GM23338 (cell line): Measurements from ENCODE around the gene CIDEB. TPM values are rescaled to one million over a fixed set of nuclear protein-coding genes. Genes with fewer than 3 reads are reported as not detected.
"Not testable (repeated sequence)": the region's sequence is repeated elsewhere in the genome, so short reads cannot be mapped to it uniquely, and the experiment has no call there.

Experiments used
- ATAC-seq: fragments of 200-7000 bp; cut with Tn5 transposase; 3 replicates; pipeline ENCODE4 v1.9.1; 2020
- DNase-seq: peaks from one replicate; pipeline ENCODE4 v3.0.0-alpha.2; 2015; ENCODE audit warnings: low spot score
- H2AFZ ChIP-seq: fragments of 200-600 bp; sonication (generic); 2 replicates; pipeline ENCODE4 v1.8.0; 2016; ENCODE audit warnings: antibody characterized with exemption, mild to moderate bottlenecking, moderate library complexity
- H3F3A ChIP-seq: fragments of 200-600 bp; sonication (generic); replicated peaks from 2 replicates; pipeline ENCODE4 v1.8.0; 2017; ENCODE audit warnings: antibody characterized with exemption, mixed run types, low read depth
- H3K27ac ChIP-seq: fragments of 200-600 bp; sonication (generic); 2 replicates; pipeline ENCODE4 v1.6.1; 2016; ENCODE audit warnings: low read depth
- H3K27me3 ChIP-seq: fragments of 200-600 bp; sonication (generic); 2 replicates; pipeline ENCODE4 v1.8.0; 2016; ENCODE audit warnings: mild to moderate bottlenecking, mixed run types, moderate library complexity; ENCODE audit not compliant: insufficient read depth
- H3K36me3 ChIP-seq: fragments of 200-600 bp; sonication (generic); 2 replicates; pipeline ENCODE4 v1.8.0; 2016; ENCODE audit warnings: mild to moderate bottlenecking; ENCODE audit not compliant: insufficient read depth
- H3K4me1 ChIP-seq: fragments of 200-600 bp; sonication (generic); 2 replicates; pipeline ENCODE4 v1.8.0; 2016; ENCODE audit warnings: mild to moderate bottlenecking, moderate library complexity; ENCODE audit not compliant: insufficient read depth
- H3K4me2 ChIP-seq: fragments of 200-600 bp; sonication (generic); 2 replicates; pipeline ENCODE4 v1.7.1; 2017; ENCODE audit warnings: mixed run types
- H3K4me3 ChIP-seq: fragments of 200-600 bp; sonication (generic); 2 replicates; pipeline ENCODE4 v1.6.1; 2016; ENCODE audit warnings: mixed run types
- H3K79me2 ChIP-seq: fragments of 200-600 bp; sonication (generic); replicated peaks from 2 replicates; pipeline ENCODE4 v1.8.0; 2017; ENCODE audit warnings: mild to moderate bottlenecking; ENCODE audit not compliant: insufficient read depth
- H3K9me2 ChIP-seq: fragments of 200-600 bp; sonication (generic); 2 replicates; pipeline ENCODE4 v1.8.0; 2017; ENCODE audit not compliant: insufficient read depth
- H4K20me1 ChIP-seq: fragments of 200-600 bp; sonication (generic); replicated peaks from 2 replicates; pipeline ENCODE4 v1.8.0; 2017; ENCODE audit warnings: mild to moderate bottlenecking; ENCODE audit not compliant: insufficient read depth
- H3K27ac Mint-ChIP-seq: 2 replicates; pipeline ENCODE4 v1.8.0; 2020; ENCODE audit warnings: inconsistent platforms, mild to moderate bottlenecking, moderate library complexity, mixed read lengths
- H3K27me3 Mint-ChIP-seq: 3 replicates; pipeline ENCODE4 v1.8.0; 2022; ENCODE audit warnings: low read depth, mild to moderate bottlenecking, moderate library complexity, mixed read lengths, inconsistent platforms; ENCODE audit not compliant: insufficient read depth, poor library complexity
- H3K36me3 Mint-ChIP-seq: 3 replicates; pipeline ENCODE4 v1.8.0; 2021; ENCODE audit warnings: low read depth, mild to moderate bottlenecking, inconsistent platforms, moderate library complexity, mixed read lengths
- H3K4me1 Mint-ChIP-seq: 3 replicates; pipeline ENCODE4 v1.8.0; 2020; ENCODE audit warnings: mild to moderate bottlenecking, inconsistent platforms, mixed read lengths
- H3K4me3 Mint-ChIP-seq: 3 replicates; pipeline ENCODE4 v1.8.0; 2021; ENCODE audit warnings: moderate library complexity, mild to moderate bottlenecking, inconsistent platforms, mixed read lengths
- H3K9me3 Mint-ChIP-seq: 3 replicates; pipeline ENCODE4 v1.8.0; 2020; ENCODE audit warnings: moderate library complexity, mild to moderate bottlenecking, inconsistent platforms, mixed read lengths
- EZH2 ChIP-seq: fragments of 200-600 bp; sonication (generic); IDR thresholded peaks from one replicate; pipeline ENCODE4 v1.8.0; 2017; ENCODE audit warnings: antibody characterized with exemption, mild to moderate bottlenecking, low read depth; ENCODE audit not compliant: unreplicated experiment
- EZH2phosphoT487 ChIP-seq: fragments of 200-600 bp; sonication (generic); IDR thresholded peaks from one replicate; pipeline ENCODE4 v1.8.1; 2018; ENCODE audit warnings: antibody characterized with exemption; ENCODE audit not compliant: unreplicated experiment
- NANOG ChIP-seq: IDR thresholded peaks from 2 replicates; pipeline ENCODE4 v1.6.1; 2016; ENCODE audit warnings: antibody characterized with exemption, borderline replicate concordance
- POLR2AphosphoS5 ChIP-seq: IDR thresholded peaks from 2 replicates; pipeline ENCODE4 v1.6.1; 2016; ENCODE audit warnings: antibody characterized with exemption, low read depth
- polyA plus RNA-seq: library from polyadenylated mRNA; unstranded; fragments of >200 nt; fragmentation: Nextera tagmentation; extraction: Ambion mirVana; gene quantifications from 2 replicates; pipeline ENCODE4 v1.2.1, GENCODE V29; 2016
- total RNA-seq: library from RNA; depleted of rRNA; stranded (reverse); fragments of >200 nt; shearing (Covaris generic); gene quantifications from 2 replicates; pipeline ENCODE4 v1.2.3, GENCODE V29; 2014
- TF ChIP-seq, protein P1 (sequence below): IDR thresholded peaks from one replicate; pipeline ENCODE4 v1.6.1; 2018; ENCODE audit warnings: antibody characterized with exemption; ENCODE audit not compliant: unreplicated experiment
- TF ChIP-seq, protein P2 (sequence below): fragments of 250-450 bp; sonication (Bioruptor Pico); IDR thresholded peaks from 2 replicates; pipeline ENCODE4 v1.5.0; 2020; ENCODE audit warnings: mild to moderate bottlenecking, moderate library complexity
- TF ChIP-seq, protein P3 (sequence below), 2 experiments: fragments of 200-600 bp in 1 of 2; sonication (generic) in 1 of 2; conservative IDR thresholded peaks; 2 replicates each; pipeline versions ENCODE4 v1.5.1 to v1.6.1; 2016 to 2017; ENCODE audit warnings: antibody characterized with exemption in 2 of 2, low read depth in 2 of 2, mild to moderate bottlenecking in 2 of 2, moderate library complexity in 1 of 2

CIDEB gene
- total and polyA plus RNA-seq, 2 experiments from 2014 or later, result 3.4 to 4.6 TPM

GRCh38 chr14:24355009-24355408 is 47.2 kb upstream of the CIDEB start:
- no peak overlapping the region for H3K27ac Mint-ChIP-seq
- H3K4me1 ChIP-seq, result no peaks in the 10 kb centered on the region
- no peak for ATAC-seq
- no peaks in the 10 kb centered on the region for H3K4me1 Mint-ChIP-seq
- peaks cover 16% of the 10 kb centered on the region for H3K27me3 Mint-ChIP-seq
- H3K9me3 Mint-ChIP-seq, result no peaks in the 10 kb centered on the region; the same call in 2 of the 3 replicates
- H3K27me3 ChIP-seq, result peaks cover 60% of the 10 kb centered on the region
- H3K9me2 ChIP-seq, result no peaks in the 10 kb centered on the region
- no peak overlapping the region for H2AFZ ChIP-seq
- no peak overlapping the region for H3K27ac ChIP-seq
- H3K4me3 ChIP-seq, result no peak overlapping the region
- no peaks in the 10 kb centered on the region for H3K79me2 ChIP-seq
- TF ChIP-seq EZH2 (no peak), POLR2AphosphoS5 (no peak), NANOG (no peak), EZH2phosphoT487 (no peak)
- TF ChIP-seq, protein P1, sequence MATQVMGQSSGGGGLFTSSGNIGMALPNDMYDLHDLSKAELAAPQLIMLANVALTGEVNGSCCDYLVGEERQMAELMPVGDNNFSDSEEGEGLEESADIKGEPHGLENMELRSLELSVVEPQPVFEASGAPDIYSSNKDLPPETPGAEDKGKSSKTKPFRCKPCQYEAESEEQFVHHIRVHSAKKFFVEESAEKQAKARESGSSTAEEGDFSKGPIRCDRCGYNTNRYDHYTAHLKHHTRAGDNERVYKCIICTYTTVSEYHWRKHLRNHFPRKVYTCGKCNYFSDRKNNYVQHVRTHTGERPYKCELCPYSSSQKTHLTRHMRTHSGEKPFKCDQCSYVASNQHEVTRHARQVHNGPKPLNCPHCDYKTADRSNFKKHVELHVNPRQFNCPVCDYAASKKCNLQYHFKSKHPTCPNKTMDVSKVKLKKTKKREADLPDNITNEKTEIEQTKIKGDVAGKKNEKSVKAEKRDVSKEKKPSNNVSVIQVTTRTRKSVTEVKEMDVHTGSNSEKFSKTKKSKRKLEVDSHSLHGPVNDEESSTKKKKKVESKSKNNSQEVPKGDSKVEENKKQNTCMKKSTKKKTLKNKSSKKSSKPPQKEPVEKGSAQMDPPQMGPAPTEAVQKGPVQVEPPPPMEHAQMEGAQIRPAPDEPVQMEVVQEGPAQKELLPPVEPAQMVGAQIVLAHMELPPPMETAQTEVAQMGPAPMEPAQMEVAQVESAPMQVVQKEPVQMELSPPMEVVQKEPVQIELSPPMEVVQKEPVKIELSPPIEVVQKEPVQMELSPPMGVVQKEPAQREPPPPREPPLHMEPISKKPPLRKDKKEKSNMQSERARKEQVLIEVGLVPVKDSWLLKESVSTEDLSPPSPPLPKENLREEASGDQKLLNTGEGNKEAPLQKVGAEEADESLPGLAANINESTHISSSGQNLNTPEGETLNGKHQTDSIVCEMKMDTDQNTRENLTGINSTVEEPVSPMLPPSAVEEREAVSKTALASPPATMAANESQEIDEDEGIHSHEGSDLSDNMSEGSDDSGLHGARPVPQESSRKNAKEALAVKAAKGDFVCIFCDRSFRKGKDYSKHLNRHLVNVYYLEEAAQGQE, result no peak
- TF ChIP-seq, protein P2, sequence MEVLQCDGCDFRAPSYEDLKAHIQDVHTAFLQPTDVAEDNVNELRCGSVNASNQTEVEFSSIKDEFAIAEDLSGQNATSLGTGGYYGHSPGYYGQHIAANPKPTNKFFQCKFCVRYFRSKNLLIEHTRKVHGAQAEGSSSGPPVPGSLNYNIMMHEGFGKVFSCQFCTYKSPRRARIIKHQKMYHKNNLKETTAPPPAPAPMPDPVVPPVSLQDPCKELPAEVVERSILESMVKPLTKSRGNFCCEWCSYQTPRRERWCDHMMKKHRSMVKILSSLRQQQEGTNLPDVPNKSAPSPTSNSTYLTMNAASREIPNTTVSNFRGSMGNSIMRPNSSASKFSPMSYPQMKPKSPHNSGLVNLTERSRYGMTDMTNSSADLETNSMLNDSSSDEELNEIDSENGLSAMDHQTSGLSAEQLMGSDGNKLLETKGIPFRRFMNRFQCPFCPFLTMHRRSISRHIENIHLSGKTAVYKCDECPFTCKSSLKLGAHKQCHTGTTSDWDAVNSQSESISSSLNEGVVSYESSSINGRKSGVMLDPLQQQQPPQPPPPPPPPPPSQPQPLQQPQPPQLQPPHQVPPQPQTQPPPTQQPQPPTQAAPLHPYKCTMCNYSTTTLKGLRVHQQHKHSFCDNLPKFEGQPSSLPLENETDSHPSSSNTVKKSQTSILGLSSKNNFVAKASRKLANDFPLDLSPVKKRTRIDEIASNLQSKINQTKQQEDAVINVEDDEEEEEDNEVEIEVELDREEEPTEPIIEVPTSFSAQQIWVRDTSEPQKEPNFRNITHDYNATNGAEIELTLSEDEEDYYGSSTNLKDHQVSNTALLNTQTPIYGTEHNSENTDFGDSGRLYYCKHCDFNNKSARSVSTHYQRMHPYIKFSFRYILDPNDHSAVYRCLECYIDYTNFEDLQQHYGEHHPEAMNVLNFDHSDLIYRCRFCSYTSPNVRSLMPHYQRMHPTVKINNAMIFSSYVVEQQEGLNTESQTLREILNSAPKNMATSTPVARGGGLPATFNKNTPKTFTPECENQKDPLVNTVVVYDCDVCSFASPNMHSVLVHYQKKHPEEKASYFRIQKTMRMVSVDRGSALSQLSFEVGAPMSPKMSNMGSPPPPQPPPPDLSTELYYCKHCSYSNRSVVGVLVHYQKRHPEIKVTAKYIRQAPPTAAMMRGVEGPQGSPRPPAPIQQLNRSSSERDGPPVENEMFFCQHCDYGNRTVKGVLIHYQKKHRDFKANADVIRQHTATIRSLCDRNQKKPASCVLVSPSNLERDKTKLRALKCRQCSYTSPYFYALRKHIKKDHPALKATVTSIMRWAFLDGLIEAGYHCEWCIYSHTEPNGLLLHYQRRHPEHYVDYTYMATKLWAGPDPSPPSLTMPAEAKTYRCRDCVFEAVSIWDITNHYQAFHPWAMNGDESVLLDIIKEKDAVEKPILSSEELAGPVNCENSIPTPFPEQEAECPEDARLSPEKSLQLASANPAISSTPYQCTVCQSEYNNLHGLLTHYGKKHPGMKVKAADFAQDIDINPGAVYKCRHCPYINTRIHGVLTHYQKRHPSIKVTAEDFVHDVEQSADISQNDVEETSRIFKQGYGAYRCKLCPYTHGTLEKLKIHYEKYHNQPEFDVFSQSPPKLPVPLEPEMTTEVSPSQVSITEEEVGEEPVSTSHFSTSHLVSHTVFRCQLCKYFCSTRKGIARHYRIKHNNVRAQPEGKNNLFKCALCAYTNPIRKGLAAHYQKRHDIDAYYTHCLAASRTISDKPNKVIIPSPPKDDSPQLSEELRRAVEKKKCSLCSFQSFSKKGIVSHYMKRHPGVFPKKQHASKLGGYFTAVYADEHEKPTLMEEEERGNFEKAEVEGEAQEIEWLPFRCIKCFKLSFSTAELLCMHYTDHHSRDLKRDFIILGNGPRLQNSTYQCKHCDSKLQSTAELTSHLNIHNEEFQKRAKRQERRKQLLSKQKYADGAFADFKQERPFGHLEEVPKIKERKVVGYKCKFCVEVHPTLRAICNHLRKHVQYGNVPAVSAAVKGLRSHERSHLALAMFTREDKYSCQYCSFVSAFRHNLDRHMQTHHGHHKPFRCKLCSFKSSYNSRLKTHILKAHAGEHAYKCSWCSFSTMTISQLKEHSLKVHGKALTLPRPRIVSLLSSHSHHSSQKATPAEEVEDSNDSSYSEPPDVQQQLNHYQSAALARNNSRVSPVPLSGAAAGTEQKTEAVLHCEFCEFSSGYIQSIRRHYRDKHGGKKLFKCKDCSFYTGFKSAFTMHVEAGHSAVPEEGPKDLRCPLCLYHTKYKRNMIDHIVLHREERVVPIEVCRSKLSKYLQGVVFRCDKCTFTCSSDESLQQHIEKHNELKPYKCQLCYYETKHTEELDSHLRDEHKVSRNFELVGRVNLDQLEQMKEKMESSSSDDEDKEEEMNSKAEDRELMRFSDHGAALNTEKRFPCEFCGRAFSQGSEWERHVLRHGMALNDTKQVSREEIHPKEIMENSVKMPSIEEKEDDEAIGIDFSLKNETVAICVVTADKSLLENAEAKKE (CRISPR knock-in tag), result no peak
- TF ChIP-seq, protein P3, sequence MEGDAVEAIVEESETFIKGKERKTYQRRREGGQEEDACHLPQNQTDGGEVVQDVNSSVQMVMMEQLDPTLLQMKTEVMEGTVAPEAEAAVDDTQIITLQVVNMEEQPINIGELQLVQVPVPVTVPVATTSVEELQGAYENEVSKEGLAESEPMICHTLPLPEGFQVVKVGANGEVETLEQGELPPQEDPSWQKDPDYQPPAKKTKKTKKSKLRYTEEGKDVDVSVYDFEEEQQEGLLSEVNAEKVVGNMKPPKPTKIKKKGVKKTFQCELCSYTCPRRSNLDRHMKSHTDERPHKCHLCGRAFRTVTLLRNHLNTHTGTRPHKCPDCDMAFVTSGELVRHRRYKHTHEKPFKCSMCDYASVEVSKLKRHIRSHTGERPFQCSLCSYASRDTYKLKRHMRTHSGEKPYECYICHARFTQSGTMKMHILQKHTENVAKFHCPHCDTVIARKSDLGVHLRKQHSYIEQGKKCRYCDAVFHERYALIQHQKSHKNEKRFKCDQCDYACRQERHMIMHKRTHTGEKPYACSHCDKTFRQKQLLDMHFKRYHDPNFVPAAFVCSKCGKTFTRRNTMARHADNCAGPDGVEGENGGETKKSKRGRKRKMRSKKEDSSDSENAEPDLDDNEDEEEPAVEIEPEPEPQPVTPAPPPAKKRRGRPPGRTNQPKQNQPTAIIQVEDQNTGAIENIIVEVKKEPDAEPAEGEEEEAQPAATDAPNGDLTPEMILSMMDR (conservative IDR thresholded peaks at IDR 0.05; ENCODE audit: low read depth in 2 of 2), result no peak
- no peak overlapping the region for H3K4me3 Mint-ChIP-seq
- no peak for DNase-seq
- H3K36me3 ChIP-seq, result no peaks in the 10 kb centered on the region
- no peak overlapping the region for H3K4me2 ChIP-seq
- no peaks in the 10 kb centered on the region; the same call in 1 of the 2 replicates for H4K20me1 ChIP-seq
- H3F3A ChIP-seq, result no peaks in the 10 kb centered on the region
- no peaks in the 10 kb centered on the region for H3K36me3 Mint-ChIP-seq

- H3K36me3 Mint-ChIP-seq, H3K4me3 Mint-ChIP-seq, H3K4me2 ChIP-seq, DNase-seq, H2AFZ ChIP-seq, H3K4me1 ChIP-seq, H3K9me2 ChIP-seq, H3K4me3 ChIP-seq, H3K4me1 Mint-ChIP-seq, H3K27ac Mint-ChIP-seq, ATAC-seq, H3K36me3 ChIP-seq, H4K20me1 ChIP-seq, H3K79me2 ChIP-seq, H3F3A ChIP-seq, H3K9me3 Mint-ChIP-seq, H3K27ac ChIP-seq: not testable (repeated sequence)
- peaks cover 65% of the 10 kb centered on the region for H3K27me3 ChIP-seq
- peaks cover 19% of the 10 kb centered on the region for H3K27me3 Mint-ChIP-seq
Observed at GRCh38 chr14:24354482-24354825, 46.7 kb upstream of the CIDEB start.
